Fibroblast of pulmonary artery (primary cell): ENCODE measurements around the gene GBP3.

ENCODE experiments used
- DNase-seq: peaks from one replicate; pipeline ENCODE4 v3.0.0-alpha.2; 2010; ENCODE audit warnings: low read depth
- H3K4me3 ChIP-seq: replicated peaks from 2 replicates; pipeline ENCODE4 v1.5.1; 2011; ENCODE audit warnings: low read depth, mild to moderate bottlenecking, control low read depth, low read length, moderate library complexity
- TF ChIP-seq, protein P1 (sequence below): IDR thresholded peaks from 2 replicates; pipeline ENCODE4 v1.5.1; 2011; ENCODE audit warnings: mild to moderate bottlenecking, control low read depth, low read length, inconsistent platforms; ENCODE audit errors: missing control alignments

Gene GBP3

DNA sequence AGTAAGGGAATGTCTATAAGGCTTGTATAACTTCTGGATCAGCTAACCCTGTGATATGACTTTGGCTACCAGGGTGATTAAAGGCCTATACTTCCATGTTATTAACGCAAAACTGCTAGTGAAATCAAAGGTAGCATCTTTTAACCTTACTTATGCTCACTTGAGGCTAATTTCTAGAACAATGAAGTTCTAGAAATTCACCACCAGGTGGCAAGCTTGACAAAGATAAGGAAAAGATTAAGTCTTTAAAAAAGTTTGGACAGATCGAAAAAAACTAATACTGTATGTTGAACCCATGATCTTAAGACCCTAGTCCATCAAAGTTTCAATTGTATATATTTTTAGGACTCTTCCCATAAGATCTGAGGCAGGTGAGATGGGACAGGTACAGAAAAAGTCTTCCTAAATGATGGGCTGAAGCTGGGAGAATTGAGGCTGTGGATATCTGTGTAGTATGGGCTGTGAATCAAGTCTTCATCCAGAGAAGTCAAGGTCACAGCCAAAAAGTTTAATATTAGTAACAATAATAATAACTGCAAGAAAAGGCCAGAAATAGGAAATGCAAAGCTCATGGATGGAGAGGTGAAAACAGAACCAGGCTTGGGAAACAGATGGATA lies 49.0 kb downstream of the GBP3 start:
- peak; percentile 60 for DNase-seq
- H3K4me3 ChIP-seq = no peak overlapping the region
- TF ChIP-seq, protein P1, sequence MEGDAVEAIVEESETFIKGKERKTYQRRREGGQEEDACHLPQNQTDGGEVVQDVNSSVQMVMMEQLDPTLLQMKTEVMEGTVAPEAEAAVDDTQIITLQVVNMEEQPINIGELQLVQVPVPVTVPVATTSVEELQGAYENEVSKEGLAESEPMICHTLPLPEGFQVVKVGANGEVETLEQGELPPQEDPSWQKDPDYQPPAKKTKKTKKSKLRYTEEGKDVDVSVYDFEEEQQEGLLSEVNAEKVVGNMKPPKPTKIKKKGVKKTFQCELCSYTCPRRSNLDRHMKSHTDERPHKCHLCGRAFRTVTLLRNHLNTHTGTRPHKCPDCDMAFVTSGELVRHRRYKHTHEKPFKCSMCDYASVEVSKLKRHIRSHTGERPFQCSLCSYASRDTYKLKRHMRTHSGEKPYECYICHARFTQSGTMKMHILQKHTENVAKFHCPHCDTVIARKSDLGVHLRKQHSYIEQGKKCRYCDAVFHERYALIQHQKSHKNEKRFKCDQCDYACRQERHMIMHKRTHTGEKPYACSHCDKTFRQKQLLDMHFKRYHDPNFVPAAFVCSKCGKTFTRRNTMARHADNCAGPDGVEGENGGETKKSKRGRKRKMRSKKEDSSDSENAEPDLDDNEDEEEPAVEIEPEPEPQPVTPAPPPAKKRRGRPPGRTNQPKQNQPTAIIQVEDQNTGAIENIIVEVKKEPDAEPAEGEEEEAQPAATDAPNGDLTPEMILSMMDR = peak; percentile 53

- no peak for DNase-seq
- TF ChIP-seq, protein P1 = no peak
- no peak overlapping the region for H3K4me3 ChIP-seq
Measured at GRCh38 chr1:88961647-88962275, 60.9 kb downstream of the GBP3 start.

DNA sequence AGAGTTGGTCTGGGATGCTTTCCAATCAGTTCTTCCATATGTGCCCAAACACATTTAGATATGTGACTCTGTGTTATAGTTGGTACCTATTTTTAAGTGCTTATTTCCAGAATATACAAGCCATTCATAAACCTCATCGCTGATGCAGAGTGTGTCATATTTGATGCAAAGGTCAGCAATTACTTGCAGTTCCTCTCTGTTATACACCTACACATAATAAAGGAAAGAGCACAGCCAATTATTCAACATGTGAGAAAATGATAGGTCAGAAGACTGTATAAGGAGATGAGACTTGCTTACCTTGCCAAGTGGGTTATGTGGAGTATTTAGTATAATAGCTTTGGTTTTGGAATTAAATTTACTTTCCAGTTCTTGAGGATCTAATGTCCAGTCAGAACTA lies 61.6 kb downstream of the GBP3 start:
- TF ChIP-seq, protein P1 = no peak
- no peak for DNase-seq

More for the DNA sequence above, 61.6 kb downstream of the GBP3 start:
- no peak overlapping the region for H3K4me3 ChIP-seq
